ENCODE measurements around the gene STRA8. TPM values are rescaled to one million over a fixed set of nuclear protein-coding genes. Genes with fewer than 3 reads are reported as not detected.
"Not testable (repeated sequence)": the region's sequence is repeated elsewhere in the genome, so short reads cannot be mapped to it uniquely, and the experiment has no call there.

The STRA8 gene
- total RNA-seq, 2 experiments from 2014 or later = not detected

DNA sequence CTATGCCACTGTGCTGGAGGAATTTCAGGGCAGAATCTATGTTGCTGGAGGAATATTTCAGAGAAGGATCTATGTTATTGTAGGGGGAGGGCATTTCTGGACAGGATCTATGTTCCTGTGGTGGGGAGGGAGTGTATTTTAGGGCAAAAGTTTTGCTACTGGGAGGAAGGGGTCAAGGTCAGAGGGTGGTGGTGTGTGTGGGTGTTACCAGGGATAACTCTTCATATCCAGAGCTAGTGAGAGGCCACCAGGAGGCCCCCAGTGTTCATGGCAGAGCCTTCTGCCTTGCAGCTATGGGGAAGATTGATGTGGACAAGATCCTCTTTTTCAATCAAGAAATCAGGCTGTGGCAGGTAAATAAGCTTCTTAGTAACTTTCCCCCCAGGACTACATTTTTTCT is 2.0 kb upstream of the STRA8 start:
- no peak for DNase-seq
- no peaks in the 10 kb centered on the region for H3K36me3 Mint-ChIP-seq
- ChIA-PET CTCF (interaction anchor here (1.2 to 1.4 kb wide), 2 partner anchors 43 to 49 kb away, joined by 3 to 5 read pairs; no protein-coding TSS in a partner anchor), POLR2A (no interaction called here)
- H3K9me3 Mint-ChIP-seq = no peaks in the 10 kb centered on the region
- intact Hi-C loops (cut with micrococcal nuclease) = no loop called here
- H3K4me3 Mint-ChIP-seq = no peak overlapping the region
- peaks cover 1% of the 10 kb centered on the region for H3K4me1 Mint-ChIP-seq (ENCODE audit: low read depth)
- H3K27me3 Mint-ChIP-seq = no peaks in the 10 kb centered on the region
- no peak overlapping the region for H3K27ac Mint-ChIP-seq

DNA sequence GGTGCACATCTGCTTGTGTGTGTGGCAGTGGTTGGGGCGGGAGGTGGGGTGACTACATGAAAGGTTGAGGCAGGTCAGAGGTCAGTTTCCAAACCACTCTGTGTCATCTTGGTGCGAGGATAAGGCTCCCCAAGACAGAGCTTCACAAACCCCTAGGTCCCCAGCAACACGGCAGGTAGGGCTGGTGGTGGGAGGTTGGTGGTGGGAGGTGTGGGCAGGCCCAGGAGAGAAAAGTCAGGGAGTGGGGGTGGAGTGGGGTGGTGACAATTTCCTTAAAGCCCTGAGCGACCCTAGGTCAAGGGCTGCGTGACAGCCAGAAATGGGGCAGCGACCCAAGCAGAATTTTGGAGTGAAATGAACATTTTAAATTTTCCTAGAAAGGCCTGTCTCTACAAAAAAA is 1.6 kb upstream of the STRA8 start:
- Mint-ChIP-seq H3K27me3 (no peaks in the 10 kb centered on the region), H3K4me1 (ENCODE audit: low read depth) (peaks cover 5% of the 10 kb centered on the region), H3K36me3 (no peaks in the 10 kb centered on the region), H3K4me3 (no peak overlapping the region), H3K27ac (no peak overlapping the region), H3K9me3 (no peaks in the 10 kb centered on the region)
- no peak for DNase-seq
- intact Hi-C loops (cut with micrococcal nuclease) = no loop called here
- ChIA-PET CTCF (interaction anchor here (1.0 to 1.4 kb wide), 3 partner anchors 8 to 49 kb away, joined by 3 to 5 read pairs (median 3); no protein-coding TSS in a partner anchor), POLR2A (no interaction called here)

GRCh38 chr7:135232720-135233119 is 918 bp upstream of the STRA8 start:
- Mint-ChIP-seq H3K36me3 (no peaks in the 10 kb centered on the region), H3K27me3 (no peaks in the 10 kb centered on the region), H3K9me3 (no peaks in the 10 kb centered on the region), H3K4me3 (no peak overlapping the region), H3K4me1 (ENCODE audit: low read depth) (peaks cover 5% of the 10 kb centered on the region), H3K27ac (no peak overlapping the region)
- ChIA-PET CTCF (interaction anchor here (1.0 to 1.2 kb wide), 2 partner anchors 8 to 48 kb away, joined by 3 read pairs; no protein-coding TSS in a partner anchor), POLR2A (no interaction called here)
- DNase-seq = no peak
- intact Hi-C loops (cut with micrococcal nuclease) = no loop called here

DNA sequence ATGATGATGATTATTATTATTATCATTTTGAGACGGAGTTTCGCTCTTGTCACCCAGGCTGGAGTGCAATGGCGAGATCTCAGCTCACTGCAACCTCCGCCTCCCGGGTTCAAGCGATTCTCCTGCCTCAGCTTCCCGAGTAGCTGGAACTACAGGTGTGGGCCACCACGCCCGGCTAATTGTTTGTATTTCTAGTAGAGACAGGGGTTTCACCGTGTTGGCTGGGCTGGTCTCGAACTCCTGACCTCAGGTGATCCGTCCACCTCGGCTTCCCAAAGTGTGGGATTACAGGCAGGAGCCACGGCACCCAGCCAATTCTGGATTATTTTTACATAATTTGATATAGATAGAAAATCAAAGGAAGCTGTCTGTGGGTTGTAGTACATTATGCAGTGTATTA is 457 bp downstream of the STRA8 start:
- H3K4me3 Mint-ChIP-seq; intact Hi-C loops (cut with micrococcal nuclease); H3K27ac Mint-ChIP-seq; CTCF ChIA-PET; H3K27me3 Mint-ChIP-seq; POLR2A ChIA-PET; H3K4me1 Mint-ChIP-seq (ENCODE audit: low read depth); DNase-seq; H3K36me3 Mint-ChIP-seq; H3K9me3 Mint-ChIP-seq: not testable (repeated sequence)

DNA sequence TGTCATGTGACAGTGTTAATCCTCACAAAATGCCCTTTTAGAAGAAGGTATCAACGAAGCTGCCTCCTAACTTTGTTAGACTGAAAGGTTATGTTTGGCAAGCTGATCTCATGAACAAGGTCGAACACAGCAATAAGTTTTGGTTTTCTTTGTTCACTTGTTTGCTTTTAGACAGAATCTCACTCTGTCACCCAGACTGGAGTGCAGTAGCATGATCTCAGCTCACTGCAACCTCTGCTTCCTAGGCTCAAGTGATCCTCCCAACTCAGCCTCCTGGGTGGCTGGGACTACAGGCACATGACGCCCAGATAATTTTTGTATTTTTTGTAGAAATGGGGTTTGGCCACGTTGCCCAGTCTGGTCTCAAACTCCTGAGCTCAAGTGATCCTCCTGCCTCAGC is 1.1 kb downstream of the STRA8 start:
- intact Hi-C loops (cut with micrococcal nuclease) = no loop called here
- ChIA-PET CTCF (interaction anchor here (1.3 to 2.8 kb wide), 2 partner anchors 20 to 41 kb away, joined by 3 to 12 read pairs; no protein-coding TSS in a partner anchor), POLR2A (no interaction called here)
- Mint-ChIP-seq H3K9me3 (no peaks in the 10 kb centered on the region), H3K27ac (no peak overlapping the region), H3K27me3 (no peaks in the 10 kb centered on the region), H3K4me3 (no peak overlapping the region), H3K36me3 (no peaks in the 10 kb centered on the region), H3K4me1 (ENCODE audit: low read depth) (peaks cover 5% of the 10 kb centered on the region)
- DNase-seq = no peak

GRCh38 chr7:135235841-135236240 is 2.2 kb downstream of the STRA8 start:
- Mint-ChIP-seq H3K36me3 (no peaks in the 10 kb centered on the region), H3K27me3 (no peaks in the 10 kb centered on the region), H3K4me3 (no peak overlapping the region), H3K27ac (no peak overlapping the region), H3K4me1 (ENCODE audit: low read depth) (peaks cover 5% of the 10 kb centered on the region), H3K9me3 (no peaks in the 10 kb centered on the region)
- CTCF ChIA-PET = interaction anchor here (0.5 to 2.8 kb wide), 3 partner anchors 21 to 62 kb away, joined by 3 to 12 read pairs (median 4); no protein-coding TSS in a partner anchor
- intact Hi-C loops (cut with micrococcal nuclease) = no loop called here
- DNase-seq = no peak
- POLR2A ChIA-PET = no interaction called here

DNA sequence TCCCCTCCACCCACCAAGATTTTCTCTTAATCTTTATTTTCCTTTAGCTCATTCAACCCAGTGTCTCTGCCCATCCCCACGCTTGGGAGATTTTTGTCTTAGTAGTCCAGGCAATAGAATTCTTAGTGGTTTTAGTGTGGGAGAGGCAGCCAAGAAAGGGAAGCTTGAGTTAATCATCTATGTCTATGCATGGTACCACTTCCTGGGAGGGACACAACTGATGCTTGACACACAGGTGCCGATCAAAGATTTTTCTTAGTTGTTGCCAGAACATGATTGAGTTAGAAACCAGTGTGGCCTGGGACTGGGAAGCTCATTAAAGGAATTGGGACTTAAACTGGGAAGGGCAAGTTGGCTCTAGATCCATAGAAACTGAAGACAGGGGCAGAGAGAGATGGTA is 3.1 kb downstream of the STRA8 start:
- H3K27me3 Mint-ChIP-seq = peaks cover 2% of the 10 kb centered on the region
- no peaks in the 10 kb centered on the region for H3K9me3 Mint-ChIP-seq
- H3K36me3 Mint-ChIP-seq = no peaks in the 10 kb centered on the region
- CTCF ChIA-PET = interaction anchor here (0.7 to 2.8 kb wide), 4 partner anchors 9 to 44 kb away, joined by 3 to 12 read pairs (median 4); no protein-coding TSS in a partner anchor
- intact Hi-C loops (cut with micrococcal nuclease) = no loop called here
- POLR2A ChIA-PET = no interaction called here
- no peak overlapping the region for H3K4me3 Mint-ChIP-seq
- no peak for DNase-seq
- H3K27ac Mint-ChIP-seq = no peak overlapping the region
- peaks cover 5% of the 10 kb centered on the region for H3K4me1 Mint-ChIP-seq (ENCODE audit: low read depth)

GRCh38 chr7:135238112-135238744 is 4.6 kb downstream of the STRA8 start:
- H3K27ac Mint-ChIP-seq = no peak overlapping the region
- intact Hi-C loops (cut with micrococcal nuclease) = no loop called here
- ChIA-PET POLR2A (no interaction called here), CTCF (interaction anchor here (1.1 to 1.6 kb wide), 2 partner anchors 10 to 12 kb away, joined by 3 to 4 read pairs; no protein-coding TSS in a partner anchor)
- peaks cover 3% of the 10 kb centered on the region for H3K27me3 Mint-ChIP-seq
- peaks cover 5% of the 10 kb centered on the region for H3K4me1 Mint-ChIP-seq (ENCODE audit: low read depth)
- H3K36me3 Mint-ChIP-seq = no peaks in the 10 kb centered on the region
- DNase-seq = peak; percentile 19
- no peaks in the 10 kb centered on the region for H3K9me3 Mint-ChIP-seq
- no peak overlapping the region for H3K4me3 Mint-ChIP-seq

- no peak for DNase-seq
- ChIA-PET POLR2A (no interaction called here), CTCF (no interaction called here)
- Mint-ChIP-seq H3K4me3 (no peak overlapping the region), H3K27ac (no peak overlapping the region), H3K36me3 (no peaks in the 10 kb centered on the region), H3K4me1 (ENCODE audit: low read depth) (peaks cover 5% of the 10 kb centered on the region), H3K9me3 (no peaks in the 10 kb centered on the region), H3K27me3 (peaks cover 3% of the 10 kb centered on the region)
- intact Hi-C loops (cut with micrococcal nuclease) = no loop called here
These were observed 5.6 kb downstream of the STRA8 start for GRCh38 chr7:135239263-135239662.

GRCh38 chr7:135240441-135240840 is 6.8 kb downstream of the STRA8 start:
- CTCF ChIA-PET = no interaction called here
- POLR2A ChIA-PET = no interaction called here

GRCh38 chr7:135242096-135242684 is 8.6 kb downstream of the STRA8 start:
- no peak for DNase-seq
- Mint-ChIP-seq H3K4me3 (no peak overlapping the region), H3K27me3 (peaks cover 5% of the 10 kb centered on the region), H3K4me1 (ENCODE audit: low read depth) (no peaks in the 10 kb centered on the region), H3K27ac (no peak overlapping the region), H3K36me3 (no peaks in the 10 kb centered on the region), H3K9me3 (no peaks in the 10 kb centered on the region)
- ChIA-PET POLR2A (no interaction called here), CTCF (no interaction called here)
- intact Hi-C loops (cut with micrococcal nuclease) = no loop called here

More at GRCh38 chr7:135240441-135240840, 6.8 kb downstream of the STRA8 start:
- Mint-ChIP-seq H3K4me1 (ENCODE audit: low read depth) (peaks cover 5% of the 10 kb centered on the region), H3K27ac (no peak overlapping the region), H3K36me3 (no peaks in the 10 kb centered on the region), H3K4me3 (no peak overlapping the region), H3K27me3 (peaks cover 5% of the 10 kb centered on the region), H3K9me3 (no peaks in the 10 kb centered on the region)
- no peak for DNase-seq
- intact Hi-C loops (cut with micrococcal nuclease) = no loop called here

- Mint-ChIP-seq H3K36me3 (no peaks in the 10 kb centered on the region), H3K9me3 (no peaks in the 10 kb centered on the region), H3K27ac (no peak overlapping the region), H3K27me3 (peaks cover 5% of the 10 kb centered on the region), H3K4me1 (ENCODE audit: low read depth) (no peaks in the 10 kb centered on the region), H3K4me3 (no peak overlapping the region)
- ChIA-PET CTCF (interaction anchor here (0.6 to 0.7 kb wide), 3 partner anchors 8 to 222 kb away, joined by 3 read pairs; no protein-coding TSS in a partner anchor), POLR2A (no interaction called here)
- intact Hi-C loops (cut with micrococcal nuclease) = no loop called here
- no peak for DNase-seq
These were observed 11.9 kb downstream of the STRA8 start for GRCh38 chr7:135245226-135246190.

Measured in activated CD4-positive, alpha-beta memory T cell treated with anti-CD3 and anti-CD28 coated beads for 36 hours (primary cell).